Eye (tissue), 1 donor: ENCODE data around the gene GXYLT2.

Source experiments
- DNase-seq: peaks from one replicate; pipeline ENCODE4 v3.0.0-alpha.2; 2015

Gene GXYLT2

GRCh38 chr3:72938471-72939265 lies 50.8 kb downstream of the GXYLT2 start:
- DNase-seq, result peak; percentile 83

GRCh38 chr3:72941245-72941644 lies 53.4 kb downstream of the GXYLT2 start:
- no peak for DNase-seq

DNA sequence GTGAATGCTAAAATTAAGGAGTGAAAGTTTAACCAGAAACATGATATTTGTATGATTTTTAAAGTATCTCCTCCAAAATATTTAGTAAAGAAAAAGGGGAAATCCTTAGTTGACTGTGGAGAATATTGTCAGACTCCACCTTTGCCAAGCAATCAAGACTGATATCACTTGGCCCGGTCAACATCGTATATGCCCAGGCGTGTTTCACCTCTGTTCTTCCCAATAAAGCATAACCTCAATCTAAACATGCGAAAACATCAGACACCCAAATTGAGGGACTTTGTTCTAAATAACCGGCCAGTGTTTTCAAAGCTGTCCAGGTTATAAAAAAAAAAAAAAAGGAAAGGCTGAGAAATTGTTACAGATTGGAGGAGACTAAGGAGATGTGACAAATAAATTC lies 54.6 kb downstream of the GXYLT2 start:
- DNase-seq, result no peak

GRCh38 chr3:72944696-72945095 lies 56.9 kb downstream of the GXYLT2 start:
- no peak for DNase-seq

DNA sequence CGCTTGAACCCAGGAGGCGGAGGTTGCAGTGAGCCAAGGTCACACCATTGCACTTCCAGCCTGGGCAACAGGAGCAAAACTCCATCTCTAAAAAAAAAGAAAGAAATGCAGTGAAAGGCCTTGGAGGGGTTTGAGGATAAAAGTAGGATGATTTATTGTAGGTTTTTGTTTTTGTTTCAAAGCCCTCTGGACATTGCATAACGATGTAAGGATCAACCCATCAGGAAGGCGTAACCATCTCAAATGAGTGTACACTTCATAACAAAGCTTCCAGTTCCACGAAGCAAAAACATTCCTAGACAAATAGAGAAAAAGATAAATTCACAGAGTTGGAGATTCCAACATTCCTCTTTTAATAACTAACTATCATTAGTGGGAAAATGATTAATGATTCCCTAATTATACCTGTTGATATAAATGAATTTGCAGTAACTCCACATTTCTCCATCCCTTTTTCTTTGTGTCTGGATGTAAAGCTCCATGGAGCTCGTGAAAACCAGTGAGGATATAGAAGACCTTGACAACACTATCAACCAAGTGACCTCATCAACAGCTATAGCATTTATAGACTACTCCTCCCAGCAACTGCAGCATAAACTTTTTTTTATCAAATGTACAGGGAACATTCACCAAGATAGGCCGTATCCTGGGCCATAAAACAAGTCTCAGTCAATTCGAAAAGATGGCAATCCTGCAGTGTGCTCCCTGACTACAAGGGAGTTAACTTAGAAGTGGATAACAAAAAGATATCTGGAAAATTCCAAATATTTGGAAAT lies 60.1 kb downstream of the GXYLT2 start:
- no peak for DNase-seq

DNA sequence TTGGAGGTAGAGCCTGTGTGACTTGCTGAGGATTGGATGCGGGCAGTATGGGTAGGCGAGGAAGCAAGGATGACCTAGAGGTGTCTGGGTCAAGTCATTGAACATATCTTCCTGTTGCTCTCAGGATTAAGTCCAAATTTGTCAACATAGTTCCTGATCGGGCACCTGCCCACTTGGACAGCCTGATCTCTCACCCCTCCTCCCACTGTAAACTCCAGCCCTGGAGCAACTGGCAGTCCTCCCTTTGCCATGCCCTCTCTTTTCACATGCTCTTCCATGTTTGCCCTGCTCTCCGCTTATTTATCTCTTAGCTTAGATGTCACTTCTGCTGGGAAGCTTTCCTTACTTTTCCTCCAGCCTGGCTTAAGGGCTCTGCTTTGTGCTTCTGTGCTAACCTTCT lies 61.2 kb downstream of the GXYLT2 start:
- no peak for DNase-seq

DNA sequence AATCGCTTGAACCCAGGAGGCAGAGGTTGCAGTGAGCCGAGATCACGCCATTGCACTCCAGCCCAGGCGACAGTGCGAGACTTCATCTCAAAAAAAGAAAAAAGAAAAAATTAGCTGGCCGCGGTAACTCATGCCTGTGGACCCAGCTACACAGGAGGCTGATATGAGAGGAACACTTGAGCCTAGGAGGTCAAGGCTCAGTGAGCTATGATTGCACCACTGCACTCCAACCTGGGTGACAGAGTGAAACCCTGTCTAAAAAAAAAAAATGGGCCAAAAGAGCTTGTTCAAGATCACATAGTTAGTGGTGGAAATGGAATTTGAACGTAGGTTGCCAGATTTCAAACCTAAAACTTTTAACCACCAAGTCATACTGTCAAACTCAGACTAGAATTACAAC lies 62.5 kb downstream of the GXYLT2 start:
- no peak for DNase-seq

DNA sequence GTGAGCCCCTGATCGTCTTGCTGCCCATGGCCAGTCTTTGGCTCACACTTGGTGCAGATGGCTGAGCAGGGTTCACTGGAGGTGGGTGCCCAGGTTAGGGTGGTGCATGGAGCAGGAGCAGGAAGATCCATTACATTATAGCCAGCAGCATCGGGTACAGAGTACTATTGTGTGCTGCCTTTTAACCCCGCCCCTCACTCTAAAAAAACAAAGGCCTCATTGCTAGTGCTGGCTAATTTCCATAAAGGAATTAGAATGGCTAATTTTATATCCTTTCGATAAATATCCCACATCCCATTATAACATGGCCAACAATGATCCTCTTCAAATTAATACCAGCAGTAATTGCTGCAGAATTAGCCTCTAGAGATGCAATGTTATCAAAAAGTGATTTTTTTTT lies 63.0 kb downstream of the GXYLT2 start:
- DNase-seq, result no peak

GRCh38 chr3:72951259-72951722 lies 63.4 kb downstream of the GXYLT2 start:
- DNase-seq, result no peak

DNA sequence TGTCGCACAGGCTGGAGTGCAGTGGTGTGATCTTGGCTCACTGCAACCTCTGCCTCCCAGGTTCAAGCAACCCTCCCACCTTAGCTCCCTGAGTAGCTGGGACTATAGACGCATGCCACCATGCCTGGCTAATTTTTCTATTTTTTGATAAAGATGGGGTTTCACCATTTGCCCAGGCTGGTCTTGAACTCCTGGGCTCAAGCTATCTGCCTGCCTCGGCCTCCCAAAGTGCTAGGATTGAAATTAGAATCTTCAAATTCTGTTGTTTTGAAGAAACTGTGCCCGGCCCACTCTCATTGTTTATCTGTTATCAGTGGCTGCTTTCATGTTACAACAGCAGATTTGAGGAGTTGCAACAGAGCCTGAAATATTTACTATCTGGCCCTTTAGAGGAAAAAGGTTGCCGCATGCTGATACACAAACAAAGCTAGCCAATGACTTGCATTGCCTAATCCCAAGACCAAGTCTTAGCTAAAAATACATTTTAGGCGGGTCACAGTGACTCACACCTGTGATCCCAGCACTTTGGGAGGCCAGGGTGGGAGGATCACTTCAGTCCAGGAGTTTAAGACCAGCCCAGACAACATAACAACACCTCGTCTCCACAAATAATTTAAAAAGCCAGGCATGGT lies 65.6 kb downstream of the GXYLT2 start:
- DNase-seq, result no peak

- DNase-seq, result peak; percentile 27
Measured at GRCh38 chr3:72957297-72957696, 69.5 kb downstream of the GXYLT2 start.

GRCh38 chr3:72959336-72959735 lies 71.5 kb downstream of the GXYLT2 start:
- DNase-seq, result no peak

GRCh38 chr3:72960812-72961518 lies 73.1 kb downstream of the GXYLT2 start:
- no peak for DNase-seq

- DNase-seq, result no peak
Measured at GRCh38 chr3:72961752-72962151, 73.9 kb downstream of the GXYLT2 start.

DNA sequence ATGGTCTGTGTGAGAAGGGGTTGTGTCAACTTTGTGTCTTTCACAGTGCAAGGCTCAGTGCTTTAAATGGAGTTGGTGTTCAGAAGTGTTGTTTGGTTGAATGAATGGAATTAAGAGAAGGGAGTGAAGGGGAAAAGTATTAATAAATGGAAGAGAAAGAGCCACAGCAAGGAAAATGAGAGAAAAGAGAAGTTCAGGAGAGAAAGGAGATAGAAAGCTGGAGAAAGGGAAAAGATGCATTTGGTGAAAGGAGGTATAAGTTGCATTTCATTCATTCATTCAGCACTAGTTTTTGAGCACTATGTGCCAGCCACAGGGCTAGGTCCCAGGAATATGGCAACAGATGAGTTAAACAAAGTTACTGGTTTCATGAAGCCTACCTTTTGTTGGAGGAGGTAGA lies 74.5 kb downstream of the GXYLT2 start:
- no peak for DNase-seq

DNA sequence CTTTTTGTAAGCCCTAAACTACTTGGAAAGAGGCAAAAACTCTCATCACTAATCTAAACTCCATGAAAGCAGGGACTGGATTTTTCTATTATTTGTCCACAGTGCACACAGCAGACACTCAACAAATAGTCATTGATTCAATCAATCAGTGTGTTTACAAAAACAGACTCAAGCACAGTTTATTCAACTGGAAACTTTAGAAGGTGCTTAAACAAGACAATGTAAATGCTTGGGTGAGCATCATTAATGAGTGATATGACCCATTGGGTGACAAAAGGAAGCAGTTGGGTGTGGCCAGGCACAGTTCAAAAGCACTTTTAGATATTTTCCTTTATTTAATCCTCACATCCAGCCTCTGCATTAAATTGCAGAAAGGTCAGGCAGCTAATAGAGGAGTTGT lies 76.8 kb downstream of the GXYLT2 start:
- no peak for DNase-seq

DNA sequence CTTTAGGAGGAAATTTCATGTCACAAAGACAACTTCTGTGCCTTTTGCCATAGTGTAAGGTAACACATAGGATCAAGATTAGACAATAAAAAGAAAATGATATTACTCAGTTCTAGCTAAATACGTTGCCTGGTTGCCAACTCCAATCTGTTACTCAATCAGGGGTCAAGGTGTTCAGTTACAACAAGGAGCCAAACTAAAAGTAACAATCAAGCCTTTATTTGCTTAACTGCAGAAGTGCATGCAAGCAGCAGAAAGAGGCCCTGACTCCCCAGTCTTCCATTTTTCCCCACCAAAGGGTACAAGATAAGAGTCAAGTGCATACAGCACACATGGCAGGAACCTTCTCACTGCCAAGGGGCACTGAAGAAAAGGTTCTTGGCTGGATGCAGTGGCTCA lies 80.4 kb downstream of the GXYLT2 start:
- no peak for DNase-seq

DNA sequence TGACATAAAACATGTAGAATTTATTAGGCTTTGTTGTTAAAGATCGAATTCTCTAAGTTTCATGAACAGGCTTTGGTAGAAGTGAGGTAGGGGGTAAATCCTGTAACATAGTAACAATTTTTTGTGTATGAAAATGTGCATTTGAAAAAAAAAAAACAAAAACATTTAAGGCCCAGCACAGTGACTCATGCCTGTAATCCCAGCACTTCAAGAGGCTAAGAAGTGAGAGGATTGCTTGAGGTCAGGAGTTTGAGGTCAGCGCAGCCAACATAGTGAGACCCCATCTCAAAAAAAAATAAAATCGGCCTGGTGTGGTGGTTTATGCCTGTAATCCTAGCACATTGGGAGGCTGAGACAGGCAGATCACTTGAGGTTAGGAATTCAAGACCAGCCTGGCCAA lies 81.9 kb downstream of the GXYLT2 start:
- no peak for DNase-seq

- DNase-seq, result no peak
Measured at GRCh38 chr3:72970942-72971341, 83.1 kb downstream of the GXYLT2 start.

GRCh38 chr3:72972706-72973030 lies 84.8 kb downstream of the GXYLT2 start:
- DNase-seq, result no peak

DNA sequence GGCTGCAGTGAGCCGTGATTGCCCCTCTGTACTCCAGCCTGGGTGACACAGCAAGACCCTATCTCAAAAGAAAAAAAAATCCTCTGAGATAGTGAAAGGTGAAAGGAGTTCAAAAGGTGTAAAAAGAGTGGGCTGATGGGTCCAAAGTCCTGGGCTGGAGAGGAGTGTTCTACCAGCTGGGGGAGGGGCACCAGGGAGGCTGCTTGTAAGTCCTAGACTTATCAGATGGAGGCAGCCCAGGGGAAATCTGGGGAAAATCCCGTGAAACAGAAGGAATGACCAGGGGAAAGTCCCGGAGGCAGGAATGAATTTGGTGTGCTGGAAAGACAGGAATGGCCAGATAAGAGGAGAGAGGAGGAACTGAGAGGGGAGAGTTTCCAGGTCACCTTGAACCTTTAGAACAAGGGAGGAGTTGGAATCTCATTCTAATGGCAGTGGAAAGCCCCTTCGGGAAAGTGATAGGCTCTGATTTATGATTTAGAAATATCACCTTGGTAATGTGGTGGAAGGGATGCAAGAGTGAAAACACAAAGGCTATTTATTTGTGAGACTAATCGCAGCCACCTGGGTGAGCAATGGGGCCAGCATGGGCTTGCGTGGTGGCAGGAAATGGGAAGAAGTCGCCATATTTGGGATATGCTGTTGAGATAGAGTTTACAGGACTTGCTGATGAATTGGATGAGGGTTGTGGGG lies 85.3 kb downstream of the GXYLT2 start:
- no peak for DNase-seq

DNA sequence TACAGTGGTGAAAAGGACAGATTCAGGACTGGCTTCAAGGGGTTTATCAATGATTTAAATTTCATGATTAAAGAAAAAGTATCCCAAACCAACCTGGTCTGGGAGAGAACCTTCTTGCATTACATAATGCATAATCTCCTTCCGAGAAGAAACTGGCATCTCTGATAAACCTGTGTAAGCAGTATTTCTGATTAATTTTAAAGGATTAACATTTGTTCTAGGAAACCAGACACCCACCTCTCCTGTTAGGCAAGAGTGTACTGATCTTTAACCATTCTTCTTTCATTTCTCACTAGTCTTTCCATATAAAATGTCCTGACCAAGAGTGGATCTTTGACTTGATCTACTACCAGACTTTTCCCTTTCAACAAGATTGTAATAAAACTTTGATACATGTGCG lies 85.9 kb downstream of the GXYLT2 start:
- no peak for DNase-seq

GRCh38 chr3:72974956-72975355 lies 87.1 kb downstream of the GXYLT2 start:
- no peak for DNase-seq
